ENCODE data around the gene ACAP1. TPM values are rescaled to one million over a fixed set of nuclear protein-coding genes. Genes with fewer than 3 reads are reported as not detected.

Gene ACAP1
- total RNA-seq, 1 experiment from 2014 or later: 1.6 TPM

- BruUV-seq (replicated peaks): TSS peak; percentile 44
- peak; percentile 82 to 83 for DNase-seq
Measured at GRCh38 chr17:7394452-7395191, 58.3 kb downstream of the ACAP1 start, which contains the start of gene PLSCR3. PLSCR3 (minus strand) TSS chr17:7394525; CDS start chr17:7394110, 415 bp downstream.

GRCh38 chr17:7396147-7396546 is 59.8 kb downstream of the ACAP1 start:
- Histone ChIP-seq H3K4me1 (peaks cover 3% of the 10 kb centered on the region; the same call in 1 of the 2 replicates), H3K27me3 (replicated peaks; ENCODE audit: control insufficient read depth, insufficient read depth, low read length) (no peaks in the 10 kb centered on the region), H3K4me3 (ENCODE audit: low read depth, low read length) (no peak overlapping the region), H3K9me3 (no peaks in the 10 kb centered on the region), H3K36me3 (ENCODE audit: control insufficient read depth, insufficient read depth, low read length) (no peaks in the 10 kb centered on the region)
- no peaks in the 10 kb centered on the region for H3K4me1 Mint-ChIP-seq (ENCODE audit: low read depth, unreplicated experiment)
- intact Hi-C loops (cut with micrococcal nuclease; ENCODE audit: unreplicated experiment): no loop called here
- TF ChIP-seq, protein P1, sequence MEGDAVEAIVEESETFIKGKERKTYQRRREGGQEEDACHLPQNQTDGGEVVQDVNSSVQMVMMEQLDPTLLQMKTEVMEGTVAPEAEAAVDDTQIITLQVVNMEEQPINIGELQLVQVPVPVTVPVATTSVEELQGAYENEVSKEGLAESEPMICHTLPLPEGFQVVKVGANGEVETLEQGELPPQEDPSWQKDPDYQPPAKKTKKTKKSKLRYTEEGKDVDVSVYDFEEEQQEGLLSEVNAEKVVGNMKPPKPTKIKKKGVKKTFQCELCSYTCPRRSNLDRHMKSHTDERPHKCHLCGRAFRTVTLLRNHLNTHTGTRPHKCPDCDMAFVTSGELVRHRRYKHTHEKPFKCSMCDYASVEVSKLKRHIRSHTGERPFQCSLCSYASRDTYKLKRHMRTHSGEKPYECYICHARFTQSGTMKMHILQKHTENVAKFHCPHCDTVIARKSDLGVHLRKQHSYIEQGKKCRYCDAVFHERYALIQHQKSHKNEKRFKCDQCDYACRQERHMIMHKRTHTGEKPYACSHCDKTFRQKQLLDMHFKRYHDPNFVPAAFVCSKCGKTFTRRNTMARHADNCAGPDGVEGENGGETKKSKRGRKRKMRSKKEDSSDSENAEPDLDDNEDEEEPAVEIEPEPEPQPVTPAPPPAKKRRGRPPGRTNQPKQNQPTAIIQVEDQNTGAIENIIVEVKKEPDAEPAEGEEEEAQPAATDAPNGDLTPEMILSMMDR (IDR thresholded peaks at IDR 0.05; ENCODE audit: insufficient read depth in 1 of 2, low read depth in 1 of 2, low read length in 1 of 2, severe bottlenecking in 1 of 2, unreplicated experiment in 1 of 2): no peak
- no peak for DNase-seq
- no TSS peak for BruUV-seq (replicated peaks)
- POLR2A ChIA-PET: no interaction called here
- no peaks in the 10 kb centered on the region for H3K36me3 Mint-ChIP-seq (ENCODE audit: insufficient read depth, unreplicated experiment)
- CTCF ChIA-PET: no interaction called here
- H3K9me3 Mint-ChIP-seq (ENCODE audit: unreplicated experiment): no peaks in the 10 kb centered on the region
- H3K4me3 Mint-ChIP-seq (ENCODE audit: unreplicated experiment): no peak overlapping the region
- H3K27me3 Mint-ChIP-seq (ENCODE audit: insufficient read depth, unreplicated experiment): no peaks in the 10 kb centered on the region
- H3K27ac Mint-ChIP-seq (ENCODE audit: unreplicated experiment): peak overlapping the region; percentile 78

More at GRCh38 chr17:7394452-7395191, 58.3 kb downstream of the ACAP1 start, which contains the start of gene PLSCR3:
- Histone ChIP-seq H3K27me3 (replicated peaks; ENCODE audit: control insufficient read depth, insufficient read depth, low read length) (no peaks in the 10 kb centered on the region), H3K4me3 (ENCODE audit: low read depth, low read length) (peak within 1 kb of the TSS; percentile 60), H3K36me3 (ENCODE audit: control insufficient read depth, insufficient read depth, low read length) (no peaks in the 10 kb centered on the region), H3K4me1 (peaks cover 3% of the 10 kb centered on the region; the same call in 1 of the 2 replicates), H3K9me3 (no peaks in the 10 kb centered on the region)
- Mint-ChIP-seq H3K27me3 (ENCODE audit: insufficient read depth, unreplicated experiment) (no peaks in the 10 kb centered on the region), H3K27ac (ENCODE audit: unreplicated experiment) (peak within 1 kb of the TSS; percentile 52), H3K36me3 (ENCODE audit: insufficient read depth, unreplicated experiment) (no peaks in the 10 kb centered on the region), H3K4me1 (ENCODE audit: low read depth, unreplicated experiment) (no peaks in the 10 kb centered on the region), H3K9me3 (ENCODE audit: unreplicated experiment) (no peaks in the 10 kb centered on the region), H3K4me3 (ENCODE audit: unreplicated experiment) (peak within 1 kb of the TSS; percentile 76)
- CTCF ChIA-PET: interaction anchor here (0.5 to 1.0 kb wide), 2 partner anchors 9 to 180 kb away, joined by 3 to 6 read pairs; partner anchors contain the start of gene TMEM256
- intact Hi-C loops (cut with micrococcal nuclease; ENCODE audit: unreplicated experiment): no loop called here
- TF ChIP-seq, protein P1 (IDR thresholded peaks at IDR 0.05; ENCODE audit: insufficient read depth in 1 of 2, low read depth in 1 of 2, low read length in 1 of 2, severe bottlenecking in 1 of 2, unreplicated experiment in 1 of 2): peak; percentile 35 to 37
- POLR2A ChIA-PET: interaction anchor here (0.6 to 1.4 kb wide), 3 partner anchors 9 to 131 kb away, joined by 3 to 14 read pairs (median 5); partner anchors contain the start of gene TMEM256

- no peaks in the 10 kb centered on the region for H3K4me1 Mint-ChIP-seq (ENCODE audit: low read depth, unreplicated experiment)
- Histone ChIP-seq H3K27me3 (replicated peaks; ENCODE audit: control insufficient read depth, insufficient read depth, low read length) (no peaks in the 10 kb centered on the region), H3K4me1 (peaks cover 3% of the 10 kb centered on the region; the same call in 1 of the 2 replicates), H3K9me3 (no peaks in the 10 kb centered on the region), H3K36me3 (ENCODE audit: control insufficient read depth, insufficient read depth, low read length) (no peaks in the 10 kb centered on the region), H3K4me3 (ENCODE audit: low read depth, low read length) (no peak overlapping the region)
- H3K27me3 Mint-ChIP-seq (ENCODE audit: insufficient read depth, unreplicated experiment): no peaks in the 10 kb centered on the region
- TF ChIP-seq, protein P1 (IDR thresholded peaks at IDR 0.05; ENCODE audit: insufficient read depth in 1 of 2, low read depth in 1 of 2, low read length in 1 of 2, severe bottlenecking in 1 of 2, unreplicated experiment in 1 of 2): no peak
- intact Hi-C loops (cut with micrococcal nuclease; ENCODE audit: unreplicated experiment): no loop called here
- POLR2A ChIA-PET: interaction anchor here (0.6 to 0.7 kb wide), 3 partner anchors 9 to 48 kb away, joined by 3 to 5 read pairs (median 4); partner anchors contain the start of gene TMEM102
- CTCF ChIA-PET: no interaction called here
- H3K27ac Mint-ChIP-seq (ENCODE audit: unreplicated experiment): no peak overlapping the region
- no TSS peak for BruUV-seq (replicated peaks)
- H3K9me3 Mint-ChIP-seq (ENCODE audit: unreplicated experiment): no peaks in the 10 kb centered on the region
- no peak overlapping the region for H3K4me3 Mint-ChIP-seq (ENCODE audit: unreplicated experiment)
- DNase-seq: no peak
- H3K36me3 Mint-ChIP-seq (ENCODE audit: insufficient read depth, unreplicated experiment): no peaks in the 10 kb centered on the region
Measured at GRCh38 chr17:7398612-7399011, 62.3 kb downstream of the ACAP1 start.

Other genes with a start within 250 kb of the ACAP1 start
- gene ASGR2, start 221.7 kb upstream of the ACAP1 start, total RNA-seq (2022): 12.8 and 14.3 TPM in 2 replicates
- 8.3 and 9.2 TPM in 2 replicates for gene ASGR1, start 157.2 kb upstream of the ACAP1 start, total RNA-seq (2022)
- 0.98 and 1.8 TPM in 2 replicates for gene DLG4, start 116.7 kb upstream of the ACAP1 start, total RNA-seq (2022)
- 133 and 164 TPM in 2 replicates for gene ACADVL, start 116.6 kb upstream of the ACAP1 start, total RNA-seq (2022)
- gene DVL2, start 102.0 kb upstream of the ACAP1 start, total RNA-seq (2022): 38.3 and 41.3 TPM in 2 replicates
- 20.5 and 20.6 TPM in 2 replicates for gene PHF23, start 97.1 kb upstream of the ACAP1 start, total RNA-seq (2022)
- gene GABARAP, start 94.1 kb upstream of the ACAP1 start, total RNA-seq (2022): 129 and 140 TPM in 2 replicates
- gene CTDNEP1, start 84.8 kb upstream of the ACAP1 start, total RNA-seq (2022): 68.6 and 71.1 TPM in 2 replicates
- gene ELP5, start 84.3 kb upstream of the ACAP1 start, total RNA-seq (2022): 43.2 and 43.3 TPM in 2 replicates
- 111 and 115 TPM in 2 replicates for gene CLDN7, start 74.1 kb upstream of the ACAP1 start, total RNA-seq (2022)
- 0.35 and 0.88 TPM in 2 replicates for gene SLC2A4, start 54.8 kb upstream of the ACAP1 start, total RNA-seq (2022)
- gene YBX2, start 41.9 kb upstream of the ACAP1 start, total RNA-seq (2022): 21.1 and 27.6 TPM in 2 replicates
- 345 and 388 TPM in 2 replicates for gene EIF5A, start 28.9 kb upstream of the ACAP1 start, total RNA-seq (2022)
- 36.0 and 39.2 TPM in 2 replicates for gene GPS2, start 21.2 kb upstream of the ACAP1 start, total RNA-seq (2022)
- gene NEURL4, start 7.2 kb upstream of the ACAP1 start, total RNA-seq (2022): 29.5 and 31.1 TPM in 2 replicates
- gene KCTD11, start 15.6 kb downstream of the ACAP1 start, total RNA-seq (2022): 5.1 and 5.4 TPM in 2 replicates
- gene TMEM95, start 18.6 kb downstream of the ACAP1 start, total RNA-seq (2022): not detected in 2 replicates
- gene TNK1, start 44.6 kb downstream of the ACAP1 start, total RNA-seq (2022): 6.1 and 6.4 TPM in 2 replicates
- gene PLSCR3, start 58.0 kb downstream of the ACAP1 start, total RNA-seq (2022): 12.7 and 14.5 TPM in 2 replicates
- 40.2 and 41.3 TPM in 2 replicates for gene TMEM256, start 67.6 kb downstream of the ACAP1 start, total RNA-seq (2022)
- gene NLGN2, start 71.3 kb downstream of the ACAP1 start, total RNA-seq (2022): 12.6 and 16.1 TPM in 2 replicates
- gene SPEM1, start 83.8 kb downstream of the ACAP1 start, total RNA-seq (2022): 0.52 TPM in 1 of 2 replicates, not detected in the other
- not detected in 2 replicates for gene SPEM2, start 89.1 kb downstream of the ACAP1 start, total RNA-seq (2022)
- not detected in 2 replicates for gene SPEM3, start 92.3 kb downstream of the ACAP1 start, total RNA-seq (2022)
- 2.9 and 3.7 TPM in 2 replicates for gene TMEM102, start 98.9 kb downstream of the ACAP1 start, total RNA-seq (2022)
- gene FGF11, start 103.0 kb downstream of the ACAP1 start, total RNA-seq (2022): 0.91 and 1.3 TPM in 2 replicates
- gene CHRNB1, start 108.5 kb downstream of the ACAP1 start, total RNA-seq (2022): 1.7 and 2.6 TPM in 2 replicates
- 15.5 and 16.5 TPM in 2 replicates for gene ZBTB4, start 143.1 kb downstream of the ACAP1 start, total RNA-seq (2022)
- not detected in 2 replicates for gene SLC35G6, start 144.9 kb downstream of the ACAP1 start, total RNA-seq (2022)
- gene POLR2A, start 147.8 kb downstream of the ACAP1 start, total RNA-seq (2022): 69.8 and 72.1 TPM in 2 replicates
- not detected in 2 replicates for gene TNFSF12, start 212.5 kb downstream of the ACAP1 start, total RNA-seq (2022)
- gene TNFSF13, start 222.2 kb downstream of the ACAP1 start, total RNA-seq (2022): 0.20 TPM in 1 of 2 replicates, not detected in the other
- gene SENP3, start 225.4 kb downstream of the ACAP1 start, total RNA-seq (2022): 29.2 and 30.2 TPM in 2 replicates
- 1.1 and 1.6 TPM in 2 replicates for gene CD68, start 243.1 kb downstream of the ACAP1 start, total RNA-seq (2022)
- gene MPDU1, start 247.3 kb downstream of the ACAP1 start, total RNA-seq (2022): 44.2 and 49.7 TPM in 2 replicates

All from Caco-2 (cell line).